ENCODE data around the gene COBLL1.

Gene COBLL1

DNA sequence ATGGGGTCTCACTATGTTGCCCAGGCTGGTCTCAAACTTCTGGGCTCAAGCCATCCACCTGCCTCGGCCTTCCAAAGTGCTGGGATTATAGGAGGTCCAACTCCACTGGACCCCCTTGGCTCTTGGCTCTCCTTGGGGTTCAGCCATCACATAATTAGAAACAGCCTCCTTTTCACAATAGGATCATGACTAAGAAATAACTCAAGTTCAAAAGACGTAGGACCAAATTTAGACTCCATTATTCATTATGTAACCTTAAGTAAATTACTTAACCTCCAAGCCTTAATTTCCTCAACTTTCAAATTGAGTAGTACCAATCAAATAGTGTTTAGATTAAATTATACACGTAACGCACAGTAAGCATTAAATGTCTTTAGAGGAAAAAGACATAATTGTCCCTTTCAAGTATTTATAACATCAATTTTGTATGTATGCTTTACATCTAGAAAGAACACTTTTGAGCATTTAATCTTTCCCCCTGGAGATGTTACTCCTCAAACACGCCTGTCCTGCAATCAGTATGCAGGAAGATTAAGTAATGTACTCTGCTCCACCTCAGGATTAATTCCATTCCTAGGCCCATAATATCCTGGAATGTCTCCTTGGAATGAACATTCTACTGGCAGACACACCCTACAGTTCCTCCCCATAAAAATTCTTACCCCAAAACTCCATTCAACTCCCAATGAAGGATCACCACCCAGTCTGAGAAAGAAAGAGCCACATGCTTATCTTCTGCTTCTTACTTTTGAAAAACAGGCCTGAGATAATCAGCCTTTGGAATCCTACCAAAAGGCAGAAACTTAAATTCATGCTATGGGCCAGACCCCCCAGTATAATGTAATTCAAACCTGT lies 49.1 kb downstream of the COBLL1 start:
- H3K9me3 ChIP-seq (ENCODE audit: control insufficient read depth, low read length), result no peaks in the 10 kb centered on the region
- H3K36me3 ChIP-seq (ENCODE audit: control insufficient read depth, insufficient read depth, low read length), result no peaks in the 10 kb centered on the region
- H3K4me1 ChIP-seq (ENCODE audit: control insufficient read depth, insufficient read depth, low read length), result no peaks in the 10 kb centered on the region
- no peak overlapping the region for H3K4me3 ChIP-seq (ENCODE audit: low read length)
- H3K9ac ChIP-seq (ENCODE audit: low read length), result no peak overlapping the region
- no peaks in the 10 kb centered on the region for H3K27me3 ChIP-seq (ENCODE audit: control insufficient read depth, insufficient read depth, low read length)

DNA sequence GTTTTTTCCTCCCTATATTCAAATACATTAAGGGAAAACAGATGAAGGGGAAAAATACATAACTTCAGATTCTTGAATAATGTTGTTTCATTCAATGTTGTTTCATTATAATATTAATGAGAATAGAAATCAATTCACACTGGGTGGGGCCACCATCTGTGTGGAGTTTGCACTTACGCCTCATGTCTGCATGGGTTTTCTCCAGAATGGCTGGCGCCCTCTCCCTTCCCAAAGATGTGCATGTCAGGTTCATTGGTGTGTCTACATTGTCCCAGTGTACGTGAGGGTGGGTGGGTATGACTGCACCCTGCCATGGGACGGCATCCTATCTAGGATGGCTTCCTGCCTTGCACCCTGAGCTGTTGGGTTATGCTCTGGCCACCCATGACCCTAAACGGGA lies 51.7 kb downstream of the COBLL1 start:
- Histone ChIP-seq H3K4me3 (ENCODE audit: low read length) (no peak overlapping the region), H3K4me1 (ENCODE audit: control insufficient read depth, insufficient read depth, low read length) (no peaks in the 10 kb centered on the region), H3K9me3 (ENCODE audit: control insufficient read depth, low read length) (no peaks in the 10 kb centered on the region), H3K27me3 (ENCODE audit: control insufficient read depth, insufficient read depth, low read length) (no peaks in the 10 kb centered on the region), H3K36me3 (ENCODE audit: control insufficient read depth, insufficient read depth, low read length) (no peaks in the 10 kb centered on the region), H3K9ac (ENCODE audit: low read length) (no peak overlapping the region)

DNA sequence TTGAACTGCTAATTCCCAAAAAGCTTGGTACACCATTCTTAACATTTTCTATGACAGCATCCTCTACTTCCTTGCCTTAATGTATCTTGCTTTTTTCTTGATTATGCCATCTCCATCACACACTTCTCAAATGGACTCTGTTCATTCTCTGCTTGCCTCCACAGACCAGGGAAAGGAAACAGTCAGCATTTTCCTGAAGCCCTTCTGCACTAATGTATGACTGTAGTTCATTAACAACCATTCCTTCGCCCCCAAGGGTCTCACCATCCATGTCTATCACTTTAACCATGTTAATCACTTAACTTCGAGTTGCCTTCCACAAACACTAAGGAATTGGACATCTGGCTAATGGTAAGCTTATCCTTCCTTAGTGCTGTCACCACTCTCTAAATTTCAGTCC lies 54.8 kb downstream of the COBLL1 start:
- no peak overlapping the region for H3K4me3 ChIP-seq (ENCODE audit: low read length)
- H3K27me3 ChIP-seq (ENCODE audit: control insufficient read depth, insufficient read depth, low read length), result no peaks in the 10 kb centered on the region
- H3K9me3 ChIP-seq (ENCODE audit: control insufficient read depth, low read length), result no peaks in the 10 kb centered on the region
- H3K4me1 ChIP-seq (ENCODE audit: control insufficient read depth, insufficient read depth, low read length), result no peaks in the 10 kb centered on the region
- no peak overlapping the region for H3K9ac ChIP-seq (ENCODE audit: low read length)
- H3K36me3 ChIP-seq (ENCODE audit: control insufficient read depth, insufficient read depth, low read length), result no peaks in the 10 kb centered on the region

DNA sequence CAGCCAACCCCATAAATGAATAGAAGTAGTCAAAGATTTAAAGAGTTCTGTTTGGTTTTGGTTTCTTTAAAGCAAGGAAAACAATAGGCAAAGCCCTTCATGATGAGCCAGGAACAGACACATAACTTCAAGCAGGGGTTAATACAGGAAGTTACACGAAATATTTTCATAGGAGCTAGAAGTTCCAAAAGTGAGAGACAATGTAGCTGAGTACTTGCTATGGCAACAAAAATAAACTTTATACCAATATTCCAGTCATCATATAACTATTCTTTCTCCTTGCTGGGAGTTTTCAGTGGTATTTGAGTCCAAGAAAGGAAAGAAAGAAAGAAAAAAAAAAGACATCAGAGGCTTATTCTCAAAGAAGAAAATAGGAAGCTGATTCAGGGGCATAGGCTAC lies 56.2 kb downstream of the COBLL1 start:
- H3K9ac ChIP-seq (ENCODE audit: low read length), result no peak overlapping the region
- H3K4me1 ChIP-seq (ENCODE audit: control insufficient read depth, insufficient read depth, low read length), result peaks cover 11% of the 10 kb centered on the region
- H3K36me3 ChIP-seq (ENCODE audit: control insufficient read depth, insufficient read depth, low read length), result no peaks in the 10 kb centered on the region
- H3K27me3 ChIP-seq (ENCODE audit: control insufficient read depth, insufficient read depth, low read length), result no peaks in the 10 kb centered on the region
- no peak overlapping the region for H3K4me3 ChIP-seq (ENCODE audit: low read length)
- H3K9me3 ChIP-seq (ENCODE audit: control insufficient read depth, low read length), result no peaks in the 10 kb centered on the region

DNA sequence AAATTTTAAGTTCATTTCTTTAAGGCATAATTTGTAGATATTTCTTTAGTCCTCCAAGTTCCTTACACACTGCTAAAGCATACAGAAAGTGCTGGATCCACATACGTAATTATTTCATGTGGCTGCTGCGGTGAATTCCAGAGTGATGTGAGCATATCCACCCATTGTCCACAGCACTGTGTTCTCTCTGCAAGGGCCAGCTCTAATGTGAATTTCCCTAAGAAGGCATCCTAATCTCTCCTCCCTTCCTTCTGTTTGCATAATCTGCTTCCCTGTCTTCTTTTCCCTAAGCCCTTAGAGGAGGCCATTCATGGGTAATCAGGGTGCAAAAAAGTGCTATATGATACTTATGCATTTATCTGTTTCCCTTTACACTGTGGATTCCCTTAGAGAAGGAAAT lies 57.2 kb downstream of the COBLL1 start:
- no peaks in the 10 kb centered on the region for H3K27me3 ChIP-seq (ENCODE audit: control insufficient read depth, insufficient read depth, low read length)
- H3K4me3 ChIP-seq (ENCODE audit: low read length), result no peak overlapping the region
- no peaks in the 10 kb centered on the region for H3K36me3 ChIP-seq (ENCODE audit: control insufficient read depth, insufficient read depth, low read length)
- no peaks in the 10 kb centered on the region for H3K9me3 ChIP-seq (ENCODE audit: control insufficient read depth, low read length)
- peaks cover 13% of the 10 kb centered on the region for H3K4me1 ChIP-seq (ENCODE audit: control insufficient read depth, insufficient read depth, low read length)
- no peak overlapping the region for H3K9ac ChIP-seq (ENCODE audit: low read length)

DNA sequence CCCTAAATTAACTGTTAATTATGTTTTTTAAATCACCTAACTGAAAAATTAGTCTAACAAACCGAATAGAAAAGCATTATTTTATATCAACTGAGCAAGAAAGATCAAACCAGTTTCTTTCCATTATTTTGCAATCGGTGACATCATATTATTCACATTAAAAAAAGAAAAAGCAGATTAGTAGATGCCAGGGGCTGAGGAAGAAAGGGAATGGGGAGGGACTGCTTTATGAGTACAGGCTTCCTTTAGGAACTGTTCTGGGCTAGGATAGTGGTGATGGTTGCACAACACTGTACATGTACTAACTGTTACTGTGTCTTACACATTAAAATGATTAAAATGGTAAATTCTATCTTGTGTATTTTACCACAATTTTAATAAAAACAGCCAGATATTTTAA lies 59.3 kb downstream of the COBLL1 start:
- Histone ChIP-seq H3K27me3 (ENCODE audit: control insufficient read depth, insufficient read depth, low read length) (no peaks in the 10 kb centered on the region), H3K4me1 (ENCODE audit: control insufficient read depth, insufficient read depth, low read length) (peaks cover 13% of the 10 kb centered on the region), H3K4me3 (ENCODE audit: low read length) (no peak overlapping the region), H3K9ac (ENCODE audit: low read length) (no peak overlapping the region), H3K36me3 (ENCODE audit: control insufficient read depth, insufficient read depth, low read length) (no peaks in the 10 kb centered on the region), H3K9me3 (ENCODE audit: control insufficient read depth, low read length) (no peaks in the 10 kb centered on the region)

DNA sequence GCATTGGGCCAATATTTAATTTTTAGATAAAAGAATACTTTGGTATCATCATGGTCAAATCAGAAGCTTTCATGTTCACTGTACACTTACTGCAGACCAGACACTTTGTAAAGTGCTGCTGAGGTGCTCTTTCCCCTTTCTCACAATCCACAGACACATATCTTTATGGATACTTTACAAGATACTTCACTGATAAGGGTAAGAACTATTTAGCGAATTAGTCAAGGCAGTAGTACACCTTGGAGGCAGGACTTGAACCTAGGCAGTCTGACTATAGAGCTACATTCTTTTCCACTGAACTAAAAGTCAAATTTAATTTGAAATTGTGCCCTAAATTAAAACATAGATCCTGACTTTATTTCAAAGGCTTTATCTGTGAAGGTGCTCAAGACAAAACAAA lies 60.2 kb downstream of the COBLL1 start:
- Histone ChIP-seq H3K36me3 (ENCODE audit: control insufficient read depth, insufficient read depth, low read length) (no peaks in the 10 kb centered on the region), H3K4me1 (ENCODE audit: control insufficient read depth, insufficient read depth, low read length) (peaks cover 13% of the 10 kb centered on the region), H3K9ac (ENCODE audit: low read length) (no peak overlapping the region), H3K9me3 (ENCODE audit: control insufficient read depth, low read length) (no peaks in the 10 kb centered on the region), H3K27me3 (ENCODE audit: control insufficient read depth, insufficient read depth, low read length) (no peaks in the 10 kb centered on the region), H3K4me3 (ENCODE audit: low read length) (no peak overlapping the region)

DNA sequence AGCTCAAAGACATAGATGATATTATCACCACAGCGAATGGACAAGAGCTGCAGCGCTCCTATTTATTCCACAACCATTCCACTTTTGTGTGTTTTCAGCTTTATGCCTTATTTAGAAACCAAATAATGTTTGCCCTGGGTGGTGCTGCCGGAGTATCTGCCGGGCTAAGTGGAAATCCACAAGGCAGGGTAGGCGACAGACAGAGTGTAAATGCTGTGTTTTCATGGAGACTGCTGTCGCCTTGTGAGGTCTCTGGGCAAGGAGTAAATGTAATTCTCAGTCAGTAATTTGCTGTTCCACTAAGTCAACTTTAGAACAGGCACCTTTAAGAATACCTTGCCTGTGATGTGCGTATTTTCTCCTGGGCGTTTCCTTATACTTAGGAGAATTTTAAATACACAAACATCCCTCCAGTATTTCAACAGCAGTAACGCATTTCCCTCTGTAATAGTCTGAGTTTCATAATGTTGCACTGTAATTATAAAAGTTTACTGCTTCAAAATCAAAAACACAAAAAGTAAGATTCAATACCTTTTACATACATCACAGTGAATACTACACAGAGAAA lies 60.9 kb downstream of the COBLL1 start:
- Histone ChIP-seq H3K4me3 (ENCODE audit: low read length) (no peak overlapping the region), H3K9me3 (ENCODE audit: control insufficient read depth, low read length) (no peaks in the 10 kb centered on the region), H3K9ac (ENCODE audit: low read length) (no peak overlapping the region), H3K4me1 (ENCODE audit: control insufficient read depth, insufficient read depth, low read length) (peaks cover 13% of the 10 kb centered on the region), H3K36me3 (ENCODE audit: control insufficient read depth, insufficient read depth, low read length) (no peaks in the 10 kb centered on the region), H3K27me3 (ENCODE audit: control insufficient read depth, insufficient read depth, low read length) (no peaks in the 10 kb centered on the region)

DNA sequence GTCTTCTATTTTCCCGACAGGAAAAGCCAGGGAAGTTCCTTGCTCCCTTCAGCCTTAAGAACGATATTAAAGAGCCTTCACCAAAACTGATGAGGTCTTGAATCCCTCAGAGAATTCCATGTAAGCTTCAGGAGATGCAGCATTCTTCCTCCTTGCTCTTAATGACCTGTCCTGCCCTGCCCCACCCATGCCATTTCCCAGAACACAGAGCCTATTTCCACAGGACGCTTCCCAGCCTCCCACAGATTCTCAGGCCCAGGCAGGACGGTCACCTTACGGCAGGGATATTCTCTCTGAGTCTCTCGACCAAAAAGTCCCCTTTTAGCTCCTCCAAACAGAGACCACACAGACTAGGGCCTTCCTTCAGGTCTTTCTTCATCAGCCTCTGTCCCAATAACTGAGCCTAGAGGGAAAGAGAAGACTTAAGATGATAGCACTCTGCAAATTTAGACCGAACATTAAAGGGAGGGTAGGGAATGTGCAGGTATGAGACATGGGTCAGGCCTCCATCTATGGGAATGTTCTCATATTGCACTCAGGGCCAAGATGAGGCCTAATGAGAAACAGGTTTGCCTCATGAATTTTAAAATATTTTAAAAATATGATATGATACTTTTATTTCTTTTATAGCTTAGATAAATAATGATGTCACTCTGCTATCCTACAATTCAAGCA lies 62.1 kb downstream of the COBLL1 start:
- H3K27me3 ChIP-seq (ENCODE audit: control insufficient read depth, insufficient read depth, low read length), result no peaks in the 10 kb centered on the region
- H3K9me3 ChIP-seq (ENCODE audit: control insufficient read depth, low read length), result no peaks in the 10 kb centered on the region
- no peaks in the 10 kb centered on the region for H3K36me3 ChIP-seq (ENCODE audit: control insufficient read depth, insufficient read depth, low read length)
- H3K4me1 ChIP-seq (ENCODE audit: control insufficient read depth, insufficient read depth, low read length), result peaks cover 13% of the 10 kb centered on the region
- no peak overlapping the region for H3K9ac ChIP-seq (ENCODE audit: low read length)
- no peak overlapping the region for H3K4me3 ChIP-seq (ENCODE audit: low read length)

DNA sequence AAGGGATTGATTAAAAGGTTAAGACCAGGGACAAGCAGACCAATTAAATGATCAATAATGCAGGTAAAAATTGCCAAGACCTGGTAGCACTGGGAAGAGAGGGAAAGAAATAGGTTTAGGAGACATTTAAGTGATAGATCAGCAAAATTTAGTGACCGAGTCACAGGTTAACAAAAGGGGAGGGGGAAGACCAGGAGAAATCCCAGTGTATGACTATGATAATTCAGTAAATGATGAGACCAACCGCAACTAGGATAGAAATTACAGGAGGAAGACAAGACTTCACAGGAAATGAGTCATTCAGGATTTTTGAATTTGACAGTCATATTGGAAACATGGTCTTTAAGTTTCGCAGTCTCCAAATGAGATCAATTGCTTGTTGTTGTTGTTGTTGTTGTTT lies 62.9 kb downstream of the COBLL1 start:
- peaks cover 13% of the 10 kb centered on the region for H3K4me1 ChIP-seq (ENCODE audit: control insufficient read depth, insufficient read depth, low read length)
- no peaks in the 10 kb centered on the region for H3K36me3 ChIP-seq (ENCODE audit: control insufficient read depth, insufficient read depth, low read length)
- no peaks in the 10 kb centered on the region for H3K27me3 ChIP-seq (ENCODE audit: control insufficient read depth, insufficient read depth, low read length)
- H3K4me3 ChIP-seq (ENCODE audit: low read length), result no peak overlapping the region
- H3K9me3 ChIP-seq (ENCODE audit: control insufficient read depth, low read length), result no peaks in the 10 kb centered on the region
- H3K9ac ChIP-seq (ENCODE audit: low read length), result no peak overlapping the region

DNA sequence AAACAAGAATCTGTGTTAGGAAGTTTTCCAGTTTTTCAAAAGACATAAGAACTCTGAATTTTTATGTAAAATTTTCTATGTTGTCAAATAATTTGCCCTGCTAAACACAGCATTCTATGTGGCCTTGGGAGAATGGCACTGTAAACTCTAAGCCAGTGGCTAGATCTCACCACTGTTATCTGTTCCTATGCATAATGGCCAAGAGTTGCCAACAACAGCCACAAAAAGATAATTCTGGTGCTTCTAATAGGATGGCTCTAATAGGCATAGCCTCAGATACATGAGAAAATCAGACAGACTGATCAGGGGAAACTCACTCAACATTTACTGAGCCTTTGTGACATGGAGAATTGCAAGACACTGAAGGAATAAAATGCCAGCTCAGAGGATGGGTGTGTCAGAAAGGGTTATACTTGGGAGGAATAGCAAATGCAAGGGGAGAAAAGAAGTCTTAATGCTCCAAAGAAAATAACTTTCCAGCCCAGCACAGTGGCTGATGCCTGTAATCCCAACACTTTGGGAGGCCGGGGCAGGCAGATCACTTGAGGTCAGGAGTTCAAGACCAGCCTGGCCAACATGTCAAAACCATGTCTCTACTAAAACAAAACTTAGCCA lies 63.7 kb downstream of the COBLL1 start:
- peaks cover 13% of the 10 kb centered on the region for H3K4me1 ChIP-seq (ENCODE audit: control insufficient read depth, insufficient read depth, low read length)
- no peaks in the 10 kb centered on the region for H3K27me3 ChIP-seq (ENCODE audit: control insufficient read depth, insufficient read depth, low read length)
- no peak overlapping the region for H3K9ac ChIP-seq (ENCODE audit: low read length)
- no peaks in the 10 kb centered on the region for H3K9me3 ChIP-seq (ENCODE audit: control insufficient read depth, low read length)
- no peak overlapping the region for H3K4me3 ChIP-seq (ENCODE audit: low read length)
- H3K36me3 ChIP-seq (ENCODE audit: control insufficient read depth, insufficient read depth, low read length), result no peaks in the 10 kb centered on the region

DNA sequence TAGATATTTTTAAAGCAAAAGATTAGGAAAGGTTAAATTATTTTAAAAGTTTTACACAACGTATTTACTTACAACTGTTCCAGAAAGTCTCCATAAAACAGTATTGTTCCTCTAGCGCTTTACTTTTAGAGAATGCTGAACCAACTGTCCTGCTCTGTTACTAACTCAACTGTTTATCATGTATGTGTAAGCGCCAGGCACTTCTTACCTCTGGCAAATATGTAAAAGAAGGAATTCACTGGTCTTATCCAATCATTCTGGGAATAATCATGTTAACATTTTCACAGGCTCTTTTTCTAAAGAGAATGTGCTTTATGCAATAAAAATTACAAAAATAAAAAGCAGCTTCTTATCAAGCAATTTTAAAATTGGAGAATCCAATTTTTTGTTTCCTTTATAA lies 68.0 kb downstream of the COBLL1 start:
- Histone ChIP-seq H3K4me1 (ENCODE audit: control insufficient read depth, insufficient read depth, low read length) (no peaks in the 10 kb centered on the region), H3K9ac (ENCODE audit: low read length) (no peak overlapping the region), H3K27me3 (ENCODE audit: control insufficient read depth, insufficient read depth, low read length) (no peaks in the 10 kb centered on the region), H3K9me3 (ENCODE audit: control insufficient read depth, low read length) (no peaks in the 10 kb centered on the region), H3K4me3 (ENCODE audit: low read length) (no peak overlapping the region), H3K36me3 (ENCODE audit: control insufficient read depth, insufficient read depth, low read length) (no peaks in the 10 kb centered on the region)
